Psoas muscle (tissue), 8 donors: ENCODE results near the gene EVI5. TPM values are rescaled to one million over a fixed set of nuclear protein-coding genes. Genes with fewer than 3 reads are reported as not detected.

Source experiments
- ATAC-seq, 4 donors: fragments of 200-7000 bp; cut with Tn5 transposase; one replicate each; pipeline ENCODE4 v1.9.1; 2020; ENCODE audit warnings: moderate library complexity in 3 of 4, mild to moderate bottlenecking in 2 of 4
- DNase-seq, 2 donors: peaks; one replicate each; pipeline ENCODE4 v3.0.0-alpha.2; 2020
- H3K27ac ChIP-seq: fragments of 200-600 bp; one replicate; pipeline ENCODE4 v1.8.0; 2022
- H3K27me3 ChIP-seq, 3 donors: fragments of 200-600 bp in 1 of 3; one replicate each; pipeline versions ENCODE4 v1.6.1 to v1.8.0; 2013 to 2022; ENCODE audit warnings: low read length in 2 of 3, mild to moderate bottlenecking in 2 of 3, moderate library complexity in 1 of 3; ENCODE audit not compliant: insufficient read depth in 3 of 3
- H3K36me3 ChIP-seq, 2 donors: fragments of 200-600 bp in 1 of 2; one replicate each; pipeline versions ENCODE4 v1.6.1 to v1.8.0; 2013 to 2022; ENCODE audit warnings: low read depth in 1 of 2, mild to moderate bottlenecking in 1 of 2, moderate library complexity in 1 of 2; ENCODE audit not compliant: insufficient read depth in 1 of 2
- H3K4me1 ChIP-seq: fragments of 200-600 bp; one replicate; pipeline ENCODE4 v1.8.0; 2022
- H3K4me3 ChIP-seq: fragments of 200-600 bp; one replicate; pipeline ENCODE4 v1.8.0; 2022; ENCODE audit warnings: mild to moderate bottlenecking
- H3K9me3 ChIP-seq: fragments of 200-600 bp; one replicate; pipeline ENCODE4 v1.8.0; 2022
- WGBS, 3 donors: extraction: QIAGEN DNeasy Blood & Tissue Kit; methylation state at CpG; one replicate each; pipeline versions ENCODE4 v1.1.6 to v1.1.7; 2013; 5-methylcytosine and 5-hydroxymethylcytosine counted together
- intact Hi-C, 2 donors: fragments of 100-400 bp; cut with DNase I; formaldehyde crosslinking; loops; one replicate each; pipeline versions ENCODE4 v1.11.0 to v1.14.2; 2022
- polyA plus RNA-seq, 3 donors: library from polyadenylated mRNA; stranded (reverse); fragments of 200-250 nt; gene quantifications; one replicate each; pipeline ENCODE4 v1.2.3, GENCODE V29; 2013
- total RNA-seq, 4 donors: library from RNA; stranded (reverse); fragmentation: NEBNext Ultra II Directional in 2 of 4; extraction: Animal tissue kit (Norgen Biotek cat#: 25700) in 2 of 4; gene quantifications; one replicate each; pipeline versions ENCODE4 v1.2.1 to v1.2.4, GENCODE V29; 2021 to 2023
- TF ChIP-seq, protein P1 (sequence below): fragments of 200-600 bp; IDR thresholded peaks from one replicate; pipeline ENCODE4 v1.8.0; 2022; ENCODE audit warnings: antibody characterized with exemption
- donor health status: healthy with polysubstance abuse.
- donor health status: DM: no; HTN: no; CAD: no; lungs with moderate emphysema.
- donor health status: Bipolar disorder and iron deficiency.
- donor health status: healthy.
- donor health status: DM: yes; HTN: yes; CAD: no.
- donor health status: DM: no; HTN: no; CAD: no.
- donor health status: DM: no; HTN: no; CAD: no.
- donor health status: DM: yes; HTN: yes; CAD: no.

EVI5 gene
- total and polyA plus RNA-seq, 7 donors, result 2.3 to 15.9 (median 6.3) TPM

DNA sequence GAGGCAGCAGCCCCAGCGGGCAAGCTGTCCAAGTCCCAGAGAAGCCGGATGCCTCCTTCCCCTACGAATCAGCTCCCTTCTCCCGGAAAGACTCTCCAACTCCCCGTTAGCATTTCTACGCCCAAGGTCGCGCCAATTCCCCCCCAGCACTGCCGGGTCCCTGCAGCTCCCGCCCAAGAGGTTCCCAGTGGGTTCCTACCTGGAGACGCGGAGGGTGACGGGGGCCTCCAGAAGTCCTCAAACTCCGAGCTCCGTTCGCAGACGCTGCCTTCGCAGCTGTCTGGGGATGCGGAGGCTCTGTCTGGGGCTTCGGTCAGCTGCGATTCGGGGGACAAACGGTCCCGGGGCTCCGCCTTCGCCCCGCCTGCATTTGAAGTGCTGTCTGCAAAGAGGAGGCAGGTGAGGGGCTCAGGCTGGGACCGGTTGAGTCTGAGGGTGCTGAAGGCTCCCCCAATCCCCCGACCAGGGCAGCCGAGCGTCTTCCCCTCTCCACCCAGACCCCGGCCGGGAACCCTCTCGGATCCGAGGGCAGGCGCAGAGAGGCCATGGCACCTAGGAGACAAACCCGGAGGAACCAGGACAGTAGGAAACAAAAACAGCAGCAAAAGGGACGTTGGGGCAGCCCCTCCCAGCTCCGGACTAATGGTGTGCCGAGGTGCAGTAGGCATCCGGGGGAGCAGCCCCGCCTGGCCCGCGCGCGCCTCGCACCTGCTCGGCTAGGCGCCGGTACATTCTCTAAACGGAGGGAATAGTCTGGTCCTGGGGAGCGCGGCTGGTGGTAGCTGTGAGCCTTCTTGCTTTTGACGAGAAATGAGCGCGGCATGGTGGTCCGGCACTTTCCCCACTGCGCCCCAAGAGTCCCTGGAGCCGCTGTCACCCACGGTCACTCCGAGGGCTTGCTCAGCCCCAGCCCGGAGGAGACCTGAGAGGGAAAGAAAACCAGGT, 302.0 kb downstream of the EVI5 start:
- H3K27me3 ChIP-seq, result peaks cover 0 to 86% (median 56%) of the 10 kb centered on the region in 3 donors
- peaks cover 44% of the 10 kb centered on the region for H3K4me1 ChIP-seq
- no peaks in the 10 kb centered on the region for H3K36me3 ChIP-seq
- DNase-seq (peak in 1 of 2 donors; percentile 57), ATAC-seq (peak in 1 of 4 donors; percentile 15)
- WGBS, 3 donors, result 1 to 2% (median 2%) methylated on average over 59 to 62 of the region's 62 CpGs
- peak overlapping the region; percentile 68 for H3K4me3 ChIP-seq
- H3K9me3 ChIP-seq, result no peaks in the 10 kb centered on the region
- no peak overlapping the region for H3K27ac ChIP-seq
- TF ChIP-seq, protein P1, sequence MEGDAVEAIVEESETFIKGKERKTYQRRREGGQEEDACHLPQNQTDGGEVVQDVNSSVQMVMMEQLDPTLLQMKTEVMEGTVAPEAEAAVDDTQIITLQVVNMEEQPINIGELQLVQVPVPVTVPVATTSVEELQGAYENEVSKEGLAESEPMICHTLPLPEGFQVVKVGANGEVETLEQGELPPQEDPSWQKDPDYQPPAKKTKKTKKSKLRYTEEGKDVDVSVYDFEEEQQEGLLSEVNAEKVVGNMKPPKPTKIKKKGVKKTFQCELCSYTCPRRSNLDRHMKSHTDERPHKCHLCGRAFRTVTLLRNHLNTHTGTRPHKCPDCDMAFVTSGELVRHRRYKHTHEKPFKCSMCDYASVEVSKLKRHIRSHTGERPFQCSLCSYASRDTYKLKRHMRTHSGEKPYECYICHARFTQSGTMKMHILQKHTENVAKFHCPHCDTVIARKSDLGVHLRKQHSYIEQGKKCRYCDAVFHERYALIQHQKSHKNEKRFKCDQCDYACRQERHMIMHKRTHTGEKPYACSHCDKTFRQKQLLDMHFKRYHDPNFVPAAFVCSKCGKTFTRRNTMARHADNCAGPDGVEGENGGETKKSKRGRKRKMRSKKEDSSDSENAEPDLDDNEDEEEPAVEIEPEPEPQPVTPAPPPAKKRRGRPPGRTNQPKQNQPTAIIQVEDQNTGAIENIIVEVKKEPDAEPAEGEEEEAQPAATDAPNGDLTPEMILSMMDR, result no peak
- intact Hi-C loops, result no loop called here

DNA sequence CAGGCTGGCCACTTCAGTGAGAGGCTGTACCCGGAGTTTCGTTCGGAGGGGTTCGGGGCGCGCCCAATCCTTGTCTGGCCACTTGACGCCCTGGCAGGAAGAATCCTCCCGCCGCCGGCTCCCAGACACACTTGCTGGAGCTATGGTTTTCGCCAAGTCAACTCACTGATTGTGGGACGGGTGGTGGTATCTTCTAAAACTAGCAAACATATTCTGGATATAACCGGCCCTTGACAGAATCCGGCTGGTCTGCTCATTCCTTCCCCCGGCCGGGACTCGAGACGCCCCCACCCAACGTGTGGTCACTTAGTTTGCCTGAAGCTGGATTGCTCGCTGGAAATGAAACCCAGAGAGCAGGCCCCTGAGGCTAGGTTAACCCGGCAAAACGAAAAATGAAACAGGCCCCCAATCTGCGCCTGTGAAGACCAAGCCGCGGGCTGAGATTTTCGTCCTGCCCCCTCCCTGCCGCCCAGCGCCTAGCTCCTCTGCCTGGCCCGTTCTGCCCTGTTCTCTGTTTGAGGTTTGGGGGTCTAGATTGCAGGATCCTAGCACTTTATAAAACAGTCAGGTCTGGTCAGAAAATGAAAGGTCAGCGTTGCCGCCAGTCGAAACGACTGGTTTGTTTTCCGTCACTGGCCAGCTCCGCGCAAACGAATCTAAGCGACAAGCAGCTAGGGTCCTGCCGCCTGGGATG, 302.8 kb downstream of the EVI5 start:
- peak overlapping the region; percentile 68 for H3K4me3 ChIP-seq
- ATAC-seq (no peak), DNase-seq (no peak)
- H3K9me3 ChIP-seq, result no peaks in the 10 kb centered on the region
- WGBS, 3 donors, result 4 to 7% (median 4%) methylated on average over 39 of the region's 39 CpGs
- peaks cover 44% of the 10 kb centered on the region for H3K4me1 ChIP-seq
- no peak overlapping the region for H3K27ac ChIP-seq
- H3K36me3 ChIP-seq, result no peaks in the 10 kb centered on the region
- intact Hi-C loops, result no loop called here
- peaks cover 0 to 78% (median 56%) of the 10 kb centered on the region in 3 donors for H3K27me3 ChIP-seq
- TF ChIP-seq, protein P1, result no peak

DNA sequence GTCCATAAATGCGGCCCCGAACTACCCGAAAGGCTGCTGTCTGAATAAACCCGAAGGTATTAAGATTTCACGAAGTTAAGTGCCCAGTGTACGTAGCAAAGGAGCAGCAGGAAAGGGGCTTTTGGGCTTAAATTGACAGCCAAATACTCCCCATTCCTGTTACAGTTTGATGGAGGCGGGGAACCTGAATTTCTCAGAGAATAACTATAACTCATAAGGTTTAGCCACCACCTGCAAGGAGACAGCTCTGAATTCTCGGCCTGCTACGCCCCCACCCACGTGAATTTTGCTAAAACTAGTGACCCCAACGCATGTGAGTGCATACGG, 303.3 kb downstream of the EVI5 start:
- peak overlapping the region; percentile 68 for H3K4me3 ChIP-seq
- no peaks in the 10 kb centered on the region for H3K36me3 ChIP-seq
- no peak overlapping the region for H3K27ac ChIP-seq
- ATAC-seq, result no peak
- 21 to 25% (median 23%) methylated on average over 12 of the region's 12 CpGs for WGBS, 3 donors
- intact Hi-C loops, result no loop called here
- DNase-seq, result no peak
- H3K9me3 ChIP-seq, result no peaks in the 10 kb centered on the region
- TF ChIP-seq, protein P1, result no peak
- H3K27me3 ChIP-seq, result peaks cover 0 to 76% (median 52%) of the 10 kb centered on the region in 3 donors
- H3K4me1 ChIP-seq, result peaks cover 44% of the 10 kb centered on the region

DNA sequence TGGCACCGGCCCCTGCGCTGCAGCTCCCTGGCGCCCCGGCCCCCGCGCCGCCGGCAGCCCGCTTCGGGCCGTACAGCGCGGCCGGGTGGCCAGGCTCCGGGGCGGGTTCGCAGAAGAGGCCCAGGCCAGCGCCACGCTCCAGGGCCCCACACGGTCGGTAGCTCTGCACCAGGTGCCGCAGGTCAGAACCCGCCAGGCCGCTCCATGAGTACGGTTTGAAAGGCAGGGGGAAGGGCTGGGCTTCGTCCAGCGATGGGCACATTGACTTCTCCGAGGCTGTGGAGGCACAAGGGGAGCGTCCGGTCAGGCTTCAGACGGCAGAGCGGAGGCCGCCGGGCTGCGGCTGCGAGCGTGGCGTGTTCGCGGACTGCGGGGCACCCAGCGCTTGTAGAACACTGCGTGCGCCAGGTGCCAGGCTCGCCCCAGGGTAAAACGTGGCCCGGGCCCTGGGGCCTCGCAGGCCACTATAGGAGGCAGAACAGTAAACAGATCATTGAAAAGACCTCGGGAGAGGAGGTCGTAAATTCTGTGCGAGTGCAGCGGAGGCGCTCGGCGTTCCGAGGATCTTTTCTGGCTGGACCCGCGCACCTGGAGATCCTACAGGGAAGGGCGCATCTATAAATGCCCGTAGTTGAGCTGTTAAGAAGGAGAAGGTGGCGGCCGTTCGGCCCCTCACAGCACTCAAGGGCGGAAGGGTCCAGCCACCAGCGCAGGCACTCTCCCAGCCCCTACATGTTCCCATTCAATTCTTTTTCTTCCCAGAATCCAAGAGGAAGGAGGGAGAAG, 303.9 kb downstream of the EVI5 start:
- DNase-seq (no peak), ATAC-seq (peak in 1 of 4 donors; percentile 14)
- Histone ChIP-seq H3K36me3 (no peaks in the 10 kb centered on the region), H3K27me3 (peaks cover 0 to 74% (median 49%) of the 10 kb centered on the region in 3 donors), H3K27ac (no peak overlapping the region), H3K4me3 (peak overlapping the region; percentile 68), H3K4me1 (peaks cover 43% of the 10 kb centered on the region), H3K9me3 (no peaks in the 10 kb centered on the region)
- WGBS, 3 donors, result 5 to 14% (median 11%) methylated on average over 57 to 65 of the region's 65 CpGs
- TF ChIP-seq, protein P1, result no peak
- intact Hi-C loops, result no loop called here
